GM12878 (cell line): ENCODE data around the gene SYF2. TPM values are rescaled to one million over a fixed set of nuclear protein-coding genes. Genes with fewer than 3 reads are reported as not detected.

Experiments
- ATAC-seq: fragments of 200-7000 bp; cut with Tn5 transposase; 3 replicates; pipeline ENCODE4 v1.9.1; 2020; ENCODE audit warnings: mild to moderate bottlenecking, moderate library complexity
- BruUV-seq: library from RNA; stranded (reverse); fragments of 400-500 nt; replicated peaks from 2 replicates; lab custom pipeline; 2021; lab: Mats Ljungman, UMichigan
- CTCF ChIA-PET: fragments of 300-600 bp; sonication (Branson Sonifier 250); formaldehyde crosslinking; extraction: SDS; loops from one replicate; lab custom pipeline; 2021; ENCODE audit warnings: inconsistent platforms; lab: Yijun Ruan, JAX
- POLR2A ChIA-PET: fragments of 350-600 bp; formaldehyde crosslinking; extraction: SDS; loops from one replicate; lab custom pipeline; 2021; ENCODE audit warnings: inconsistent platforms; lab: Charles Lee
- RAD21 ChIA-PET: fragments of 300-600 bp; sonication (Branson Sonifier 250); formaldehyde crosslinking; loops from one replicate; lab custom pipeline; 2023; ENCODE audit warnings: antibody characterized with exemption; ENCODE audit not compliant: unreplicated experiment; lab: Charles Lee
- SMC1A ChIA-PET: fragments of 300-600 bp; sonication (Branson Sonifier 250); formaldehyde crosslinking; loops from one replicate; lab custom pipeline; 2023; ENCODE audit not compliant: unreplicated experiment, uncharacterized antibody; lab: Charles Lee
- DNase-seq: peaks from one replicate; pipeline ENCODE4 v3.0.0-alpha.2; 2011; ENCODE audit warnings: low read depth, low spot score
- FAIRE-seq: peaks from 3 replicates; lab custom pipeline; 2011; peaks lifted over from hg19 to GRCh38; lab: Jason Lieb, UNC
- H2AFZ ChIP-seq: 2 replicates; pipeline ENCODE4 v1.6.0; 2011; ENCODE audit warnings: low read depth, low read length, control low read depth; ENCODE audit not compliant: control insufficient read depth
- H3K27ac ChIP-seq: 2 replicates; pipeline ENCODE4 v1.5.1; 2011; ENCODE audit warnings: control low read depth; ENCODE audit not compliant: control insufficient read depth, insufficient read depth
- H3K27me3 ChIP-seq, 2 experiments: replicated peaks in 1 of 2; 2 replicates each; pipeline versions ENCODE4 v1.6.0 to v1.6.1; 2011; ENCODE audit warnings: low read length in 1 of 2; ENCODE audit not compliant: control insufficient read depth in 2 of 2, insufficient read depth in 2 of 2
- H3K36me3 ChIP-seq, 2 experiments: 2 replicates each; pipeline ENCODE4 v1.5.1; 2011; ENCODE audit warnings: low read length in 1 of 2; ENCODE audit not compliant: control insufficient read depth in 2 of 2, insufficient read depth in 2 of 2
- H3K4me1 ChIP-seq: 2 replicates; pipeline ENCODE4 v1.6.1; 2011; ENCODE audit warnings: mild to moderate bottlenecking, low read length, moderate library complexity, mixed read lengths; ENCODE audit not compliant: control insufficient read depth, insufficient read depth
- H3K4me2 ChIP-seq: 2 replicates; pipeline ENCODE4 v1.6.0; 2011; ENCODE audit warnings: control low read depth; ENCODE audit not compliant: control insufficient read depth, insufficient read depth
- H3K4me3 ChIP-seq: fragments of 200-600 bp; sonication (generic); 2 replicates; pipeline ENCODE4 v1.5.1; 2016
- H3K79me2 ChIP-seq: 2 replicates; pipeline ENCODE4 v1.6.0; 2011; ENCODE audit warnings: low read length; ENCODE audit not compliant: control insufficient read depth, insufficient read depth
- H3K9ac ChIP-seq: 2 replicates; pipeline ENCODE4 v1.8.0; 2011; ENCODE audit warnings: low read length, control low read depth, mixed read lengths; ENCODE audit not compliant: control insufficient read depth, insufficient read depth
- H3K9me3 ChIP-seq: replicated peaks from 3 replicates; pipeline ENCODE4 v1.5.1; 2011; ENCODE audit warnings: mild to moderate bottlenecking, low read length; ENCODE audit not compliant: control insufficient read depth, insufficient read depth
- H4K20me1 ChIP-seq: 2 replicates; pipeline ENCODE4 v1.6.0; 2011; ENCODE audit not compliant: control insufficient read depth, insufficient read depth
- ATF3 ChIP-seq: IDR thresholded peaks from 2 replicates; pipeline ENCODE4 v1.6.1; 2011; ENCODE audit warnings: low read depth, mild to moderate bottlenecking, low read length, moderate library complexity, borderline replicate concordance; ENCODE audit errors: extremely low read depth
- BCLAF1 ChIP-seq: fragments of 450-650 bp; IDR thresholded peaks from 2 replicates; pipeline ENCODE4 v1.6.1; 2017; ENCODE audit warnings: antibody characterized with exemption, mild to moderate bottlenecking, moderate library complexity
- CBX3 ChIP-seq: fragments of 200-600 bp; sonication (generic); IDR thresholded peaks from 2 replicates; pipeline ENCODE4 v1.6.1; 2016; ENCODE audit warnings: low read depth, borderline replicate concordance
- CTCF ChIP-seq, 3 experiments: IDR thresholded peaks in 2 of 3; conservative IDR thresholded peaks in 1 of 3; 2 replicates each; pipeline ENCODE4 v1.5.1; 2011; ENCODE audit warnings: low read depth in 3 of 3, low read length in 3 of 3, mild to moderate bottlenecking in 3 of 3, control low read depth in 2 of 3, moderate library complexity in 2 of 3, inconsistent platforms in 1 of 3, mixed read lengths in 1 of 3; ENCODE audit not compliant: control insufficient read depth in 2 of 3, insufficient read depth in 1 of 3; ENCODE audit errors: extremely low read depth in 1 of 3
- DPF2 ChIP-seq: fragments of 450-650 bp; IDR thresholded peaks from 2 replicates; pipeline ENCODE4 v1.6.1; 2017; ENCODE audit warnings: mild to moderate bottlenecking
- E2F8 ChIP-seq: fragments of 450-650 bp; IDR thresholded peaks from 2 replicates; pipeline ENCODE4 v1.6.1; 2018; ENCODE audit warnings: mild to moderate bottlenecking, low read depth, moderate library complexity; ENCODE audit not compliant: partially characterized antibody
- GATAD2B ChIP-seq: fragments of 450-650 bp; conservative IDR thresholded peaks from 2 replicates; pipeline ENCODE4 v1.6.1; 2017; ENCODE audit warnings: low read depth, mild to moderate bottlenecking, moderate library complexity
- MEF2B ChIP-seq: fragments of 450-650 bp; IDR thresholded peaks from 2 replicates; pipeline ENCODE4 v1.6.1; 2018; ENCODE audit warnings: mild to moderate bottlenecking, moderate library complexity; ENCODE audit not compliant: partially characterized antibody, poor library complexity, severe bottlenecking
- NFYA ChIP-seq: IDR thresholded peaks from 2 replicates; pipeline ENCODE4 v1.6.1; 2011; ENCODE audit warnings: low read depth, mild to moderate bottlenecking, low read length, improper control_type of control experiment, borderline replicate concordance
- NR2C2 ChIP-seq: IDR thresholded peaks from 2 replicates; pipeline ENCODE4 v1.6.1; 2011; ENCODE audit warnings: borderline replicate concordance, low read depth; ENCODE audit not compliant: control insufficient read depth, insufficient read length
- SREBF1 ChIP-seq: IDR thresholded peaks from 2 replicates; pipeline ENCODE4 v1.6.1; 2012; ENCODE audit warnings: mild to moderate bottlenecking, low read length
- WGBS: methylation state at CpG from one replicate; pipeline ENCODE4 v1.1.6; 2016; ENCODE audit warnings: low lambda C conversion rate; ENCODE audit not compliant: insufficient replicate concordance, insufficient coverage; ENCODE audit errors: missing lambda C conversion rate; 5-methylcytosine and 5-hydroxymethylcytosine counted together
- in situ Hi-C: fragments of 300-500 bp; cut with MboI; formaldehyde crosslinking; loops from 9 replicates; pipeline ENCODE4 v1.14.3; 2018; ENCODE audit warnings: mixed read lengths
- intact Hi-C: fragments of 100-400 bp; cut with micrococcal nuclease; formaldehyde crosslinking; loops from one replicate; pipeline ENCODE4 v1.14.2; 2022; ENCODE audit not compliant: unreplicated experiment
- polyA plus RNA-seq, 11 experiments: library from polyadenylated mRNA; depleted of rRNA in 4 of 11; unstranded in 6 of 11; stranded (reverse) in 5 of 11; fragments of >200 nt; fragmentation: Nextera tagmentation in 4 of 11; fragmentation: Illumina TruSeq in 1 of 11; extraction: Ambion mirVana in 4 of 11; extraction: Trizol in 1 of 11; gene quantifications; 1 replicate in 1 of 11; 2 replicates in 10 of 11; pipeline versions ENCODE4 v1.2.1 to v1.2.3, GENCODE V29; 2011 to 2016; ENCODE audit warnings: inconsistent platforms in 2 of 11, missing spikeins in 2 of 11, low read depth in 1 of 11
- total RNA-seq, 4 experiments: library from RNA; depleted of rRNA in 3 of 4; stranded (reverse); fragments of >200 nt in 3 of 4; fragmentation: Illumina TruSeq in 1 of 4; extraction: Trizol in 1 of 4; gene quantifications; 2 replicates each; pipeline versions ENCODE4 v1.2.1 to v1.2.3, GENCODE V29; 2013 to 2021

The SYF2 gene
- total and polyA plus RNA-seq, 10 of the 15 experiments (the other 5 are each of a cell fraction or from before 2014, with no cell fraction given): 20.3 to 70.5 (median 35.3) TPM

GRCh38 chr1:25199819-25200620, 32.3 kb downstream of the SYF2 start (continued):
- TF ChIP-seq BCLAF1 (no peak), ATF3 (no peak), SREBF1 (no peak), CBX3 (no peak)
- TF ChIP-seq, all 136 proteins: peak for 0

- no peaks in the 10 kb centered on the region for H3K9me3 ChIP-seq
- peaks cover 3 to 4% of the 10 kb centered on the region in 2 experiments for H3K27me3 ChIP-seq
- ChIA-PET SMC1A (interaction anchor here (0.7 to 0.9 kb wide), 2 partner anchors 17 to 99 kb away, joined by 3 read pairs; no protein-coding TSS in a partner anchor), POLR2A (no interaction called here), RAD21 (interaction anchor here (1.1 kb wide), 1 partner anchor 28 kb away, joined by 4 read pairs; no protein-coding TSS in a partner anchor), CTCF (interaction anchor here (1.6 to 1.8 kb wide), 2 partner anchors 8 to 10 kb away, joined by 3 to 7 read pairs; no protein-coding TSS in a partner anchor)
- DNase-seq (no peak), ATAC-seq (peak; percentile 90), FAIRE-seq (no peak)
- H4K20me1 ChIP-seq: no peaks in the 10 kb centered on the region
- no TSS peak for BruUV-seq
- H3K9ac ChIP-seq: no peak overlapping the region
- 15% methylated on average over 20 of the region's 20 CpGs for WGBS
- in situ Hi-C loops: no loop called here
- H3K79me2 ChIP-seq: no peaks in the 10 kb centered on the region
- no peak overlapping the region for H3K4me3 ChIP-seq
- 0 out of 2 replicates have a peak overlapping the region, but pooled peaks have one; percentile 4 for H3K4me2 ChIP-seq
- H3K36me3 ChIP-seq: no peaks in the 10 kb centered on the region
- intact Hi-C loops: no loop called here
- H3K27ac ChIP-seq: no peak overlapping the region
- H2AFZ ChIP-seq: no peak overlapping the region; the same call in 1 of the 2 replicates
- H3K4me1 ChIP-seq: peaks cover 4% of the 10 kb centered on the region; the same call in 1 of the 2 replicates
- TF ChIP-seq SREBF1 (no peak), MEF2B (peak; percentile 65), E2F8 (no peak), DPF2 (no peak), GATAD2B (no peak), CTCF (IDR thresholded peaks at IDR 0.05 in 2 of 3, conservative IDR thresholded peaks at IDR 0.05 in 1 of 3; ENCODE audit: control insufficient read depth in 2 of 3, extremely low read depth in 1 of 3, insufficient read depth in 1 of 3, low read depth in 3 of 3, low read length in 3 of 3) (peak in 2 of 3 experiments; percentile 2 to 25; a peak in 3 of 6 replicates), NR2C2 (no peak), NFYA (no peak)
Measured at GRCh38 chr1:25198663-25199252, 33.5 kb downstream of the SYF2 start.
